B cell (primary cell): ENCODE data around the gene BST1. TPM values are rescaled to one million over a fixed set of nuclear protein-coding genes. Genes with fewer than 3 reads are reported as not detected.

Source experiments
- ATAC-seq: fragments of 200-7000 bp; cut with Tn5 transposase; one replicate; pipeline ENCODE4 v1.10.0; 2021; ENCODE audit warnings: low read depth, mild to moderate bottlenecking, moderate number of reproducible peaks, moderate library complexity
- CTCF ChIA-PET: fragments of 350-600 bp; sonication (Branson Sonifier 250); formaldehyde crosslinking; loops from one replicate; lab custom pipeline; 2021; ENCODE audit warnings: antibody characterized with exemption, inconsistent platforms; lab: Charles Lee
- POLR2A ChIA-PET: fragments of 350-600 bp; sonication (Branson Sonifier 250); formaldehyde crosslinking; loops from one replicate; lab custom pipeline; 2021; ENCODE audit warnings: antibody characterized with exemption; lab: Charles Lee
- DNase-seq: peaks from one replicate; pipeline ENCODE4 v3.0.0; 2013
- H2AFZ ChIP-seq: 2 replicates; pipeline ENCODE4 v1.6.1; 2012; ENCODE audit warnings: mild to moderate bottlenecking, low read depth, low read length; ENCODE audit not compliant: insufficient read depth, poor library complexity, severe bottlenecking
- H3K27ac ChIP-seq, 2 donors: 1 replicate in 1 of 2; 2 replicates in 1 of 2; pipeline ENCODE4 v1.5.1; 2012 to 2013; ENCODE audit warnings: low read length in 2 of 2, mild to moderate bottlenecking in 2 of 2, moderate library complexity in 1 of 2
- H3K27me3 ChIP-seq, 4 experiments: fragments of 200-600 bp in 1 of 4; sonication (generic) in 1 of 4; replicated peaks in 1 of 4; 1 replicate in 2 of 4; 2 replicates in 2 of 4; pipeline versions ENCODE4 v1.6.1 to v1.7.0; 2013 to 2016; ENCODE audit warnings: low read length in 3 of 4, mild to moderate bottlenecking in 2 of 4, mixed read lengths in 1 of 4, moderate library complexity in 1 of 4; ENCODE audit not compliant: insufficient read depth in 4 of 4, control insufficient read depth in 3 of 4; ENCODE audit errors: control extremely low read depth in 1 of 4
- H3K36me3 ChIP-seq, 2 experiments: replicated peaks in 1 of 2; 1 replicate in 1 of 2; 2 replicates in 1 of 2; pipeline versions ENCODE4 v1.6.1 to v1.7.1; 2013; ENCODE audit warnings: low read length in 1 of 2; ENCODE audit not compliant: insufficient read depth in 2 of 2, control insufficient read depth in 1 of 2; ENCODE audit errors: control extremely low read depth in 1 of 2, extremely low read depth in 1 of 2
- H3K4me1 ChIP-seq, 2 donors: fragments of 200-600 bp in 1 of 2; sonication (generic) in 1 of 2; 1 replicate in 1 of 2; 2 replicates in 1 of 2; pipeline versions ENCODE4 v1.5.1 to v1.6.1; 2013 to 2017; ENCODE audit warnings: low read length in 2 of 2; ENCODE audit not compliant: control insufficient read depth in 2 of 2, insufficient read depth in 2 of 2
- H3K4me2 ChIP-seq: replicated peaks from 2 replicates; pipeline ENCODE3; 2012; ENCODE audit warnings: mild to moderate bottlenecking, low read depth, low read length; ENCODE audit not compliant: poor library complexity, severe bottlenecking
- H3K4me3 ChIP-seq, 5 experiments: fragments of 200-600 bp in 1 of 5; sonication (generic) in 1 of 5; 1 replicate in 3 of 5; 2 replicates in 2 of 5; pipeline versions ENCODE4 v1.5.1 to v1.7.0; 2011 to 2016; ENCODE audit warnings: low read length in 4 of 5, mild to moderate bottlenecking in 4 of 5, low read depth in 2 of 5, control low read depth in 1 of 5, moderate library complexity in 1 of 5; ENCODE audit not compliant: insufficient read depth in 1 of 5; ENCODE audit errors: control extremely low read depth in 1 of 5, extremely low read depth in 1 of 5
- H3K79me2 ChIP-seq: fragments of 200-600 bp; sonication (generic); one replicate; pipeline ENCODE4 v1.6.0; 2016; ENCODE audit warnings: low read length; ENCODE audit not compliant: control insufficient read depth, insufficient read depth
- H3K9ac ChIP-seq: fragments of 200-600 bp; sonication (generic); 2 replicates; pipeline ENCODE4 v1.6.1; 2017; ENCODE audit warnings: mild to moderate bottlenecking, low read length, moderate library complexity
- H3K9me3 ChIP-seq, 3 donors: one replicate each; pipeline versions ENCODE4 v1.6.1 to v1.7.1; 2013; ENCODE audit warnings: low read length in 2 of 3; ENCODE audit not compliant: control insufficient read depth in 2 of 3, insufficient read depth in 1 of 3; ENCODE audit errors: control extremely low read depth in 1 of 3
- H4K20me1 ChIP-seq: 2 replicates; pipeline ENCODE4 v1.6.0; 2012; ENCODE audit warnings: mild to moderate bottlenecking, low read length; ENCODE audit not compliant: insufficient read depth, control insufficient read depth, poor library complexity, severe bottlenecking
- H3K27ac Mint-ChIP-seq: one replicate; pipeline ENCODE4 v1.8.0; 2021; ENCODE audit warnings: mixed read lengths
- H3K27me3 Mint-ChIP-seq: one replicate; pipeline ENCODE4 v1.8.0; 2021; ENCODE audit warnings: mixed read lengths
- H3K4me1 Mint-ChIP-seq: one replicate; pipeline ENCODE4 v1.8.0; 2021; ENCODE audit warnings: mixed read lengths
- H3K4me3 Mint-ChIP-seq: one replicate; pipeline ENCODE4 v1.8.0; 2021; ENCODE audit warnings: mixed read lengths
- H3K9me3 Mint-ChIP-seq: one replicate; pipeline ENCODE4 v1.8.0; 2022; ENCODE audit warnings: mixed read lengths; ENCODE audit not compliant: insufficient read depth
- CTCF ChIP-seq: fragments of 200-600 bp; IDR thresholded peaks from one replicate; pipeline ENCODE4 v1.8.0; 2022; ENCODE audit warnings: antibody characterized with exemption, mild to moderate bottlenecking
- EZH2 ChIP-seq: IDR thresholded peaks from 2 replicates; pipeline ENCODE4 v1.6.1; 2012; ENCODE audit warnings: borderline replicate concordance, low read depth, mild to moderate bottlenecking, moderate library complexity, low read length; ENCODE audit not compliant: insufficient read depth, poor library complexity, severe bottlenecking
- WGBS: methylation state at CpG from one replicate; pipeline ENCODE4 v1.1.5; 2013; ENCODE audit warnings: missing lambda C conversion rate; ENCODE audit not compliant: insufficient coverage; 5-methylcytosine and 5-hydroxymethylcytosine counted together
- intact Hi-C: fragments of 100-400 bp; cut with micrococcal nuclease; formaldehyde crosslinking; loops from one replicate; pipeline ENCODE4 v1.10.0; 2022
- polyA plus RNA-seq: library from polyadenylated mRNA; depleted of rRNA; stranded (reverse); fragments of >200 nt; gene quantifications from 2 replicates; pipeline ENCODE4 v1.2.3, GENCODE V29; 2012
- total RNA-seq, 2 donors: library from RNA; stranded (reverse); fragments of 120-200 nt in 1 of 2; gene quantifications; 1 replicate in 1 of 2; 2 replicates in 1 of 2; pipeline versions ENCODE4 v1.2.3 to v1.2.4, GENCODE V29; 2013 to 2022

BST1 gene
- total and polyA plus RNA-seq, 2 donors (not counting 1 experiment from before 2014, with no cell fraction given): 0.32 to 1.00 TPM

GRCh38 chr4:15681372-15682241, 21.3 kb upstream of the BST1 start, which contains the start of gene FAM200B:
TSS of gene FAM200B (plus strand) at chr4:15681827. CDS start at chr4:15686978, 5,151 bp downstream.
- peak within 1 kb of the TSS; percentile 89 for H3K27ac Mint-ChIP-seq
- ChIA-PET CTCF (interaction anchor here (0.9 to 2.1 kb wide), 3 partner anchors 27 to 201 kb away, joined by 3 to 9 read pairs (median 3); partner anchors contain the start of gene FBXL5), POLR2A (interaction anchor here (0.6 to 2.3 kb wide), 2 partner anchors 22 to 26 kb away, joined by 3 to 8 read pairs; partner anchors contain the start of gene FBXL5)
- Histone ChIP-seq H3K27ac (peak within 1 kb of the TSS; percentile 68 to 80), H3K4me3 (peak within 1 kb of the TSS; percentile 83 to 99 (median 89)), H4K20me1 (no peaks in the 10 kb centered on the region), H3K9me3 (no peaks in the 10 kb centered on the region), H3K36me3 (peaks cover 2 to 9% of the 10 kb centered on the region in 2 experiments), H3K27me3 (no peaks in the 10 kb centered on the region), H3K4me1 (peaks cover 8 to 16% of the 10 kb centered on the region in 2 donors), H3K4me2 (peak within 1 kb of the TSS; percentile 82), H3K9ac (peak within 1 kb of the TSS; percentile 98), H2AFZ (peak within 1 kb of the TSS; percentile 97), H3K79me2 (peaks cover 24% of the 10 kb centered on the region)
- peak within 1 kb of the TSS; percentile 95 for H3K4me3 Mint-ChIP-seq
- TF ChIP-seq CTCF: no peak
- TF ChIP-seq EZH2: no peak
- DNase-seq (peak; percentile 96), ATAC-seq (peak; percentile 98)
- intact Hi-C loops: loop anchor here (1.0 to 5.0 kb wide), 4 partner anchors 26 to 678 kb away; partner anchors contain the start of genes FBXL5 and TAPT1
- H3K9me3 Mint-ChIP-seq: no peaks in the 10 kb centered on the region
- under 1% methylated on average over 55 of the region's 56 CpGs for WGBS
- H3K4me1 Mint-ChIP-seq: peaks cover 22% of the 10 kb centered on the region
- H3K27me3 Mint-ChIP-seq: no peaks in the 10 kb centered on the region
